OCI-LY3 (cell line): Measurements from ENCODE around the gene ELFN1.

Experiments used
- EZH2phosphoT487 ChIP-seq: fragments of 200-600 bp; shearing (Covaris generic); IDR thresholded peaks from 2 replicates; pipeline ENCODE4 v1.6.1; 2018; ENCODE audit warnings: antibody characterized with exemption, mixed run types, low read depth
- TF ChIP-seq, protein P1 (sequence below): fragments of 200-600, 300-600 bp; sonication (generic); IDR thresholded peaks from 2 replicates; pipeline ENCODE4 v1.5.1; 2014; ENCODE audit warnings: antibody characterized with exemption, low read length, low read depth

DNA sequence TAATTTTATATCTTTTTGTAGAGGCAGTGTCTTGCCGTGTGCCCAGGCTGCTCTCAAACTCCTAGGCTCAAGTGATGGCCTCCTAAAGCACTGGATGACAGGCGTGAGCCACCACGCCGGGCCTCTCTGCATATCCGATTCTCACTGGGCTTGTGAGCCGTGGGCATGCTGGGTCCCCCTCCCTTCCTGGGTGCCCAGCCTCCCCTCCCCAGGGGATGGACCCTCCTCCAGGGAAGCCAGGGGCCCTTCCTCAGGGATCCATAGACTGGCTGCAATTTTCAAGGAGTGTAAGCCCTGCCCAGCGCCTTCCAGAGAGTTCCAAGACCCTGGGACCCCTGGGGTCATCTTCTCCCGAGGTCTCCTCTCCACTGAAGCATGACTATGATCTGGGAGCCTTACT is 23.7 kb upstream of the ELFN1 start:
- TF ChIP-seq, protein P1, sequence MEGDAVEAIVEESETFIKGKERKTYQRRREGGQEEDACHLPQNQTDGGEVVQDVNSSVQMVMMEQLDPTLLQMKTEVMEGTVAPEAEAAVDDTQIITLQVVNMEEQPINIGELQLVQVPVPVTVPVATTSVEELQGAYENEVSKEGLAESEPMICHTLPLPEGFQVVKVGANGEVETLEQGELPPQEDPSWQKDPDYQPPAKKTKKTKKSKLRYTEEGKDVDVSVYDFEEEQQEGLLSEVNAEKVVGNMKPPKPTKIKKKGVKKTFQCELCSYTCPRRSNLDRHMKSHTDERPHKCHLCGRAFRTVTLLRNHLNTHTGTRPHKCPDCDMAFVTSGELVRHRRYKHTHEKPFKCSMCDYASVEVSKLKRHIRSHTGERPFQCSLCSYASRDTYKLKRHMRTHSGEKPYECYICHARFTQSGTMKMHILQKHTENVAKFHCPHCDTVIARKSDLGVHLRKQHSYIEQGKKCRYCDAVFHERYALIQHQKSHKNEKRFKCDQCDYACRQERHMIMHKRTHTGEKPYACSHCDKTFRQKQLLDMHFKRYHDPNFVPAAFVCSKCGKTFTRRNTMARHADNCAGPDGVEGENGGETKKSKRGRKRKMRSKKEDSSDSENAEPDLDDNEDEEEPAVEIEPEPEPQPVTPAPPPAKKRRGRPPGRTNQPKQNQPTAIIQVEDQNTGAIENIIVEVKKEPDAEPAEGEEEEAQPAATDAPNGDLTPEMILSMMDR, result no peak
- no peak for TF ChIP-seq EZH2phosphoT487
